ENCODE data around the gene POPDC2. TPM values are rescaled to one million over a fixed set of nuclear protein-coding genes. Genes with fewer than 3 reads are reported as not detected.

The POPDC2 gene
- total RNA-seq, 2 donors from 2014 or later = 0.78 to 0.99 TPM

- TF ChIP-seq POLR2A (IDR thresholded peaks at IDR 0.05) (no peak), CTCF (IDR thresholded peaks at IDR 0.05) (no peak)
- intact Hi-C loops (cut with DNase I) = no loop called here
These were observed 17.2 kb upstream of the POPDC2 start for GRCh38 chr3:119677641-119677934.

GRCh38 chr3:119676771-119677640, 16.6 kb upstream of the POPDC2 start, which contains the start of gene COX17:
Gene COX17 (minus strand): TSS chr3:119677406. CDS start chr3:119677310, 96 bp downstream.
- H3K27me3 ChIP-seq = no peaks in the 10 kb centered on the region
- H3K36me3 ChIP-seq (replicated peaks in 1 of 2; ENCODE audit: insufficient read depth in 1 of 2, low read depth in 2 of 2) = peaks cover 0 to 12% of the 10 kb centered on the region in 2 donors
- peak within 1 kb of the TSS; percentile 74 to 95 (median 85) for H3K27ac ChIP-seq
- WGBS, 2 donors = 0% methylated on average over 39 to 54 of the region's 54 CpGs
- H3K9me3 ChIP-seq = no peaks in the 10 kb centered on the region
- H3K4me1 ChIP-seq = peaks cover 25% of the 10 kb centered on the region
- peak; percentile 98 to 99 (median 98) for DNase-seq
- intact Hi-C loops (cut with DNase I) = no loop called here
- ATAC-seq = peak; percentile 97
- no peak for TF ChIP-seq CTCF (IDR thresholded peaks at IDR 0.05)
- peak; percentile 44 to 84 (median 79) for TF ChIP-seq POLR2A (IDR thresholded peaks at IDR 0.05)
- peak within 1 kb of the TSS; percentile 80 to 90 for H3K4me3 ChIP-seq

More at GRCh38 chr3:119677641-119677934, 17.2 kb upstream of the POPDC2 start:
- H3K27ac ChIP-seq = peak overlapping the region; percentile 74 to 95 (median 85)
- peaks cover 0 to 12% of the 10 kb centered on the region in 2 donors for H3K36me3 ChIP-seq (replicated peaks in 1 of 2; ENCODE audit: insufficient read depth in 1 of 2, low read depth in 2 of 2)
- H3K4me1 ChIP-seq = peaks cover 25% of the 10 kb centered on the region
- DNase-seq (no peak), ATAC-seq (no peak)
- H3K4me3 ChIP-seq = peak overlapping the region in 1 of 2 donors; percentile 80
- WGBS, 2 donors = 5 to 7% methylated on average over 6 of the region's 6 CpGs
- H3K9me3 ChIP-seq = no peaks in the 10 kb centered on the region
- H3K27me3 ChIP-seq = no peaks in the 10 kb centered on the region

- H3K4me1 ChIP-seq = peaks cover 25% of the 10 kb centered on the region
- no peaks in the 10 kb centered on the region for H3K9me3 ChIP-seq
- H3K4me3 ChIP-seq = no peak overlapping the region
- no peak for TF ChIP-seq CTCF (IDR thresholded peaks at IDR 0.05)
- TF ChIP-seq POLR2A (IDR thresholded peaks at IDR 0.05) = no peak
- ATAC-seq (no peak), DNase-seq (no peak)
- peaks cover 0 to 12% of the 10 kb centered on the region in 2 donors for H3K36me3 ChIP-seq (replicated peaks in 1 of 2; ENCODE audit: insufficient read depth in 1 of 2, low read depth in 2 of 2)
- H3K27ac ChIP-seq = peak overlapping the region in 2 of 4 donors; percentile 8 to 95
- intact Hi-C loops (cut with DNase I) = no loop called here
- H3K27me3 ChIP-seq = no peaks in the 10 kb centered on the region
- 17 to 41% methylated on average over 1 of the region's 1 CpG for WGBS, 2 donors
These were observed 15.6 kb upstream of the POPDC2 start for GRCh38 chr3:119676020-119676419.

- Histone ChIP-seq H3K9me3 (no peaks in the 10 kb centered on the region), H3K27me3 (no peaks in the 10 kb centered on the region), H3K4me1 (peaks cover 25% of the 10 kb centered on the region), H3K36me3 (replicated peaks in 1 of 2; ENCODE audit: insufficient read depth in 1 of 2, low read depth in 2 of 2) (peaks cover 0 to 12% of the 10 kb centered on the region in 2 donors), H3K27ac (peak overlapping the region in 1 of 4 donors; percentile 8), H3K4me3 (no peak overlapping the region)
- intact Hi-C loops (cut with DNase I) = no loop called here
- ATAC-seq (no peak), DNase-seq (no peak)
- no peak for TF ChIP-seq CTCF (IDR thresholded peaks at IDR 0.05)
- TF ChIP-seq POLR2A (IDR thresholded peaks at IDR 0.05) = no peak
- 69 to 71% methylated on average over 5 of the region's 5 CpGs for WGBS, 2 donors
These were observed 14.9 kb upstream of the POPDC2 start for GRCh38 chr3:119675188-119675874.

Measured in body of pancreas (tissue), 4 donors.